ENCODE measurements around the gene PMF1.

GRCh38 chr1:156286061-156286460 lies 73.3 kb downstream of the PMF1 start:
- TF ChIP-seq, protein P1, sequence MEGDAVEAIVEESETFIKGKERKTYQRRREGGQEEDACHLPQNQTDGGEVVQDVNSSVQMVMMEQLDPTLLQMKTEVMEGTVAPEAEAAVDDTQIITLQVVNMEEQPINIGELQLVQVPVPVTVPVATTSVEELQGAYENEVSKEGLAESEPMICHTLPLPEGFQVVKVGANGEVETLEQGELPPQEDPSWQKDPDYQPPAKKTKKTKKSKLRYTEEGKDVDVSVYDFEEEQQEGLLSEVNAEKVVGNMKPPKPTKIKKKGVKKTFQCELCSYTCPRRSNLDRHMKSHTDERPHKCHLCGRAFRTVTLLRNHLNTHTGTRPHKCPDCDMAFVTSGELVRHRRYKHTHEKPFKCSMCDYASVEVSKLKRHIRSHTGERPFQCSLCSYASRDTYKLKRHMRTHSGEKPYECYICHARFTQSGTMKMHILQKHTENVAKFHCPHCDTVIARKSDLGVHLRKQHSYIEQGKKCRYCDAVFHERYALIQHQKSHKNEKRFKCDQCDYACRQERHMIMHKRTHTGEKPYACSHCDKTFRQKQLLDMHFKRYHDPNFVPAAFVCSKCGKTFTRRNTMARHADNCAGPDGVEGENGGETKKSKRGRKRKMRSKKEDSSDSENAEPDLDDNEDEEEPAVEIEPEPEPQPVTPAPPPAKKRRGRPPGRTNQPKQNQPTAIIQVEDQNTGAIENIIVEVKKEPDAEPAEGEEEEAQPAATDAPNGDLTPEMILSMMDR (conservative IDR thresholded peaks at IDR 0.05) = no peak
- no peak for TF ChIP-seq EZH2 (IDR thresholded peaks at IDR 0.05; ENCODE audit: low read depth)
